ENCODE data around the gene C1QTNF3.

DNA sequence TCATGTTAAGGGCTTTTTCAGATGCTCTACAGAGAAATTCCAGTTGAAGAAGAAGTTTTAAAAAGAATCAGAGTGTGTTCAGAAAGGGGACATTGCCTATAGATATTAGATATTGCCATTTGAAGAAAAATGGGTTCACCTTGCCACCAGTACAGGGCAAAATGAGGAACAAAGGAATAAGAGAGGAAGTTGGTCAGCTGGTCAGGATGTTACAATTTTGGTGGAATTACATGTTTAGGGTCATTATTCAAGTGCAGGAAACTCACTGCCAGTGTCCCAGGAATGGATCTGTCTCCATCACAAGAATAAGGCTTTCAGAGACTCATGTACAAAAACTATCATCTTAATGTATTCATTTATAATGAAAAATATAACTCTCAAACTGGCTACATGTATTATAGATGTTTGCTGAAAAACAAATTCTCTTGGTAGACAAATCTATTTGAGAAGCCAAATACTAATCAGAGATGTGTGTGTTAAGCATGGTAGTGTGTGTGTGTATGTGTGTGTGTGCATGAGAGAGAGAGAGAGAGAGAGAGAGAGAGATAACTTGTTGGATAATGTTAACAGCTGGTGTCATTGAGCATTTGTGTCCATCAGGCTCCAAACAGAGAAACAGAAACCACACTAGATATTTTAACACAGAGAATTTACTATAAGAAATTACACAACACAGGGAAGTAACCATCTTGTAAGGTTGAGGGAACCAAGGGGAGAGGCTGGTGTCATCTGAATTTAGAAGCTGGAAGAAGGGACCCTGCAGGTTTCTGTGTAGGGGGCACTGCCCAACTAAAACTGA is 5.0 kb upstream of the C1QTNF3 start:
- TF ChIP-seq SP2 (IDR thresholded peaks at IDR 0.05; ENCODE audit: low read length) (no peak), CBX8 (IDR thresholded peaks at IDR 0.05; ENCODE audit: borderline replicate concordance, low read depth, low read length) (no peak), BRCA1 (IDR thresholded peaks at IDR 0.05; ENCODE audit: low read depth, low read length) (no peak)
